Erythroblast (primary cell): ENCODE data around the gene TARDBP.

Experiments used
- GATA1 ChIP-seq: IDR thresholded peaks from 2 replicates; pipeline ENCODE4 v1.6.1; 2011; ENCODE audit warnings: low read depth, mild to moderate bottlenecking, control low read depth, low read length, moderate library complexity
- POLR2A ChIP-seq: IDR thresholded peaks from 2 replicates; pipeline ENCODE4 v1.6.1; 2011; ENCODE audit warnings: mild to moderate bottlenecking, low read length

DNA sequence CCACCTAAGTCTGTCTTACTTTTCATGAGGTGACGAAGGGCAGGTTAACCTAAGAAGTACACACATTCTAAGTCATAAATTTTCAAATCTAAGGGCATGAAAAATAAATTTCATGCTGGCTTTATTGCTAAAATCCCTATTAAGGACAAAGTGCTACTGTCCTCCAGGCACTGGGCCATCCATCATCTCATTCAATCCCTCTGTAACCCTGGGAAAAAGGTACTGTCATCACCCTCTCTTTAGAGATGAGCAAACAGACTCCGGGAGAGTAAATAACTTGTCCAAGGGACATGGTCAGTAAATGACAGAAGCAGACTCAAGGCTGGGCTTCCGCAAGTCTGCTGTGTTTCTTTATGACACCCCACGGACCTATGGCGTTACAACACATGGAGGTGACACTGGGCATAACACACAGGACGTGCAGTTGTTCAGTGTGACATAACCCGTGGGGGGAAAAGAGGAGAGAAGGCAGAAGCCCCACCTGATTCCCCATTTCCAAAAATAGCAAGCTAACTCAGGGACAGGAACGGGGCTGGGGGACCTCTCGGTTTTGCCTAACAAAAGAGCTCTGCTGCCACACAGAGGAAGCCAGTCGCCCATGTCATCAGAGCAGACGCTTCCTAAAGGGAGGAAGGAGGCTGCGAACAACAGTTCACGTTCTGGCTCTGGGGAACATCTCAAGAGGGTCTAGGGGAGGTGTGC, 59.9 kb downstream of the TARDBP start:
- no peak for TF ChIP-seq POLR2A
- TF ChIP-seq GATA1: no peak
